Osteoblast (primary cell): ENCODE data around the gene ARHGAP15. TPM values are rescaled to one million over a fixed set of nuclear protein-coding genes. Genes with fewer than 3 reads are reported as not detected.

Source experiments
- DNase-seq: peaks from one replicate; pipeline ENCODE4 v3.0.0; 2011; ENCODE audit warnings: low spot score, mixed read lengths; ENCODE audit not compliant: insufficient read length; ENCODE audit errors: missing footprints
- H2AFZ ChIP-seq: 2 replicates; pipeline ENCODE4 v1.6.0; 2011; ENCODE audit warnings: mild to moderate bottlenecking, low read length
- H3K27ac ChIP-seq: 2 replicates; pipeline ENCODE4 v1.5.1; 2011; ENCODE audit warnings: mild to moderate bottlenecking, low read depth, low read length, moderate library complexity
- H3K27me3 ChIP-seq: 2 replicates; pipeline ENCODE4 v1.6.0; 2012; ENCODE audit warnings: mild to moderate bottlenecking, control low read depth, inconsistent platforms, low read length, moderate library complexity; ENCODE audit not compliant: insufficient read depth
- H3K36me3 ChIP-seq: 2 replicates; pipeline ENCODE4 v1.5.1; 2011; ENCODE audit warnings: mild to moderate bottlenecking, low read length, control low read depth, moderate library complexity; ENCODE audit not compliant: insufficient read depth
- H3K4me1 ChIP-seq: 2 replicates; pipeline ENCODE4 v1.5.1; 2011; ENCODE audit warnings: mild to moderate bottlenecking, low read length, control low read depth, moderate library complexity; ENCODE audit not compliant: insufficient read depth
- H3K4me2 ChIP-seq: 2 replicates; pipeline ENCODE4 v1.6.0; 2011; ENCODE audit warnings: mild to moderate bottlenecking, low read length; ENCODE audit not compliant: insufficient read depth
- H3K4me3 ChIP-seq: fragments of 200-600 bp; sonication (generic); 3 replicates; pipeline ENCODE4 v1.5.1; 2012; ENCODE audit warnings: mild to moderate bottlenecking, low read length, inconsistent platforms; ENCODE audit not compliant: insufficient read depth
- H3K79me2 ChIP-seq: 2 replicates; pipeline ENCODE4 v1.6.0; 2012; ENCODE audit warnings: mild to moderate bottlenecking, low read length, control low read depth, inconsistent platforms; ENCODE audit not compliant: insufficient read depth
- H3K9me3 ChIP-seq: 2 replicates; pipeline ENCODE4 v1.5.1; 2011; ENCODE audit warnings: low read depth, low read length, control low read depth
- H4K20me1 ChIP-seq: 2 replicates; pipeline ENCODE4 v1.6.0; 2012; ENCODE audit warnings: mild to moderate bottlenecking, low read length, control low read depth; ENCODE audit not compliant: insufficient read depth
- total RNA-seq: library from RNA; depleted of rRNA; stranded (reverse); fragments of >200 nt; gene quantifications from 2 replicates; pipeline ENCODE4 v1.2.3, GENCODE V29; 2012
- TF ChIP-seq, protein P1 (sequence below): IDR thresholded peaks from 2 replicates; pipeline ENCODE4 v1.5.1; 2011; ENCODE audit warnings: mild to moderate bottlenecking, low read depth, low read length, moderate library complexity; ENCODE audit errors: extremely low read depth

ARHGAP15 gene
- total RNA-seq, 1 donor: 2.2 TPM

DNA sequence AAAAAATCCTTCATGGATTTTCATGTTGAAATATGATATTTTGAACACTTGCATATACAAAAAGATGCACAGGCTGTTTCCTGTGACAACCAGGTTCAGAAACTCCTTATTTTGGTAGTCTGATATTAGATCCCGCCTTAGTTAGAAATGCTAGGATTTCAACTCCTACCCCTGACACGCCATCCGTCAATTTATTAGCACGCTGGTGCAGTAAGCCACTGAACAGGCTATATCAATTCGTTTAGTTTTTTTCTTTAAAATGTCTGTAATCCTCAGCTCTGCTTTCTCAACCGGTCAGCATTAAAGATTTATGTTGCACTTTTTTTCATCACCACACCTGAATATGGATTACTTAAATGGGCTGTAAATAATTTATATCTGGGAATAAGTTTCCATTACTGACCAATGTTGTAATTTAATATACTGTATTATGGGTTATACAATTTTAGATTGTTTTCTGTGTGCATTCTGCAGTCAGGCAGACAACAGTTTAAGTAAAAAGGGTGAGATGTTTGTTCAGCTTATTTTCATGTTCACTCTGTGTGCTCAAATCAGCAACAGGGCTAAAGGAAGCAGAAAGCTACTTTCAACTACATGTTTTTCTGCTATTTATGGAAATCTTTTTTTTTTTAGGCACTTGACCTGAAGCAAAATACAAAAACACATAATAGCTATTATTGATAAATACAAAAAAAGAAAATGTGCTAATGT lies 227.7 kb downstream of the ARHGAP15 start:
- no peaks in the 10 kb centered on the region for H3K27me3 ChIP-seq
- no peak for DNase-seq
- H3K36me3 ChIP-seq: no peaks in the 10 kb centered on the region
- H3K79me2 ChIP-seq: no peaks in the 10 kb centered on the region
- no peak overlapping the region for H3K4me3 ChIP-seq
- no peaks in the 10 kb centered on the region for H4K20me1 ChIP-seq
- H3K4me1 ChIP-seq: no peaks in the 10 kb centered on the region
- no peak overlapping the region for H2AFZ ChIP-seq
- TF ChIP-seq, protein P1, sequence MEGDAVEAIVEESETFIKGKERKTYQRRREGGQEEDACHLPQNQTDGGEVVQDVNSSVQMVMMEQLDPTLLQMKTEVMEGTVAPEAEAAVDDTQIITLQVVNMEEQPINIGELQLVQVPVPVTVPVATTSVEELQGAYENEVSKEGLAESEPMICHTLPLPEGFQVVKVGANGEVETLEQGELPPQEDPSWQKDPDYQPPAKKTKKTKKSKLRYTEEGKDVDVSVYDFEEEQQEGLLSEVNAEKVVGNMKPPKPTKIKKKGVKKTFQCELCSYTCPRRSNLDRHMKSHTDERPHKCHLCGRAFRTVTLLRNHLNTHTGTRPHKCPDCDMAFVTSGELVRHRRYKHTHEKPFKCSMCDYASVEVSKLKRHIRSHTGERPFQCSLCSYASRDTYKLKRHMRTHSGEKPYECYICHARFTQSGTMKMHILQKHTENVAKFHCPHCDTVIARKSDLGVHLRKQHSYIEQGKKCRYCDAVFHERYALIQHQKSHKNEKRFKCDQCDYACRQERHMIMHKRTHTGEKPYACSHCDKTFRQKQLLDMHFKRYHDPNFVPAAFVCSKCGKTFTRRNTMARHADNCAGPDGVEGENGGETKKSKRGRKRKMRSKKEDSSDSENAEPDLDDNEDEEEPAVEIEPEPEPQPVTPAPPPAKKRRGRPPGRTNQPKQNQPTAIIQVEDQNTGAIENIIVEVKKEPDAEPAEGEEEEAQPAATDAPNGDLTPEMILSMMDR: no peak
- no peak overlapping the region for H3K27ac ChIP-seq
- no peaks in the 10 kb centered on the region for H3K9me3 ChIP-seq
- H3K4me2 ChIP-seq: no peak overlapping the region

DNA sequence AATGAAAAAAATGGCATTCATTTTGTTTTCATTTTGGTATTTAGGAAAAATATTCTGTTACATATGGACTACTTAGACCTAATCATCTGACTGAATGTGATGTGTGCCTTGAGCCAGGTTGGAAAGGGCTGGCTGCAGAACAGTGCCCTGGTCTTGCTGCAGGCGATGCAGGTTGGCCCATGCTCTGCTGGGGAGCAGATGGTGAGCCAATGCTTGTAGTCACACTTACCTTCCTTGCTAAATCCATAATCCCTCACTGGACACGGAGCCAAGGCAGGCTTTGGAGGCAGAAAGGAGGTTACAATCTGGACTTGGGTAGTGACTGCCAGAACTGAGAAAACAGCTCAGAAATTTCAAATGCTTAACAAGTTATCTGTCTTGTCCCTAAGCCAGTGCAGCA lies 228.7 kb downstream of the ARHGAP15 start:
- TF ChIP-seq, protein P1: no peak
- Histone ChIP-seq H4K20me1 (no peaks in the 10 kb centered on the region), H3K4me1 (no peaks in the 10 kb centered on the region), H3K27ac (no peak overlapping the region), H3K79me2 (no peaks in the 10 kb centered on the region), H3K4me2 (no peak overlapping the region), H3K27me3 (no peaks in the 10 kb centered on the region), H3K36me3 (no peaks in the 10 kb centered on the region), H3K9me3 (no peaks in the 10 kb centered on the region), H2AFZ (no peak overlapping the region), H3K4me3 (no peak overlapping the region)
- DNase-seq: no peak

DNA sequence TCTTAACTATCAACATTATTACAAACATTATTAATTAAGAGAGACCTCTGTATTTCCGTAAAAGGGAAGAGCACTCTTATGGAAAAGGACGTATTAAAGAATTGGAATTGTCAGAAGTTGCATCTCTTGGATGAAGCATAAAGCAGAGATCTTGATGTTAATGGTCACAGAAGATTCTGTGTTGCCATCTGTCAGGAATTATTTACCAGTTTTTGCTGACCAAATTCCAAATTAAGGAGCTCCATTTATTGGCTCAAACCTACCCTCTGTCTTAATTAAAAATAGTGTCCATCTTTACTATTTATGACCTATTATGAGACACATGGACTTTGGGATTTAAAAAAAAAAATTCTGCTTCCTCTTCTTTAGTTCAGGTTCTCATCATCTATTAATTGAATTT lies 232.1 kb downstream of the ARHGAP15 start:
- Histone ChIP-seq H3K27ac (no peak overlapping the region), H3K36me3 (no peaks in the 10 kb centered on the region), H2AFZ (no peak overlapping the region), H3K4me2 (no peak overlapping the region), H3K79me2 (no peaks in the 10 kb centered on the region), H3K4me1 (no peaks in the 10 kb centered on the region), H3K4me3 (no peak overlapping the region), H4K20me1 (no peaks in the 10 kb centered on the region), H3K27me3 (no peaks in the 10 kb centered on the region), H3K9me3 (no peaks in the 10 kb centered on the region)
- DNase-seq: peak; percentile 11
- TF ChIP-seq, protein P1: no peak

DNA sequence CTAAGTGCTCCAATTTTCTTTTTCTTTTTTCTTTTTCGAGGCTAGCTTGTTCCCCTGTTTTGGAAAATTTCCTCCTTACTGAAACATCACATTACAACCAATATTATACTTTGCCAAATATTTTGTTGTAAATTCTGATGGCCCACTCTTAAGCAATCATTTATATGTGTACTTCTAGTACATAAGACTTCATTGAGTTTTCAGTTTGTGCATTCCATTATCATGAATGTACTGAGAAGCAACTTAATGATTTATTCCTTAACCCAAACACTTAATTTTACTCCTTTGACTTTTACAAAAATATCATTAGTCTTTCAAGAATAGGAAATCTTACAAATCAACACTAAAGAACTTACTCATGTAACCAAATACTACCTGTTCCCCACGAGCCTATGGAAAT lies 242.4 kb downstream of the ARHGAP15 start:
- H3K36me3 ChIP-seq: no peaks in the 10 kb centered on the region
- no peaks in the 10 kb centered on the region for H3K9me3 ChIP-seq
- H4K20me1 ChIP-seq: no peaks in the 10 kb centered on the region
- H3K4me3 ChIP-seq: no peak overlapping the region
- H3K27me3 ChIP-seq: no peaks in the 10 kb centered on the region
- TF ChIP-seq, protein P1: no peak
- H3K4me2 ChIP-seq: no peak overlapping the region
- H3K79me2 ChIP-seq: no peaks in the 10 kb centered on the region
- no peaks in the 10 kb centered on the region for H3K4me1 ChIP-seq
- no peak overlapping the region for H2AFZ ChIP-seq
- no peak for DNase-seq
- no peak overlapping the region for H3K27ac ChIP-seq
